Activated naive CD8-positive, alpha-beta T cell (primary cell): ENCODE data around the gene ZNF593OS.
A peak's percentile ranks its signal among the peaks of the same experiment; 100 is the strongest.

ENCODE experiments used
- H3K27ac Mint-ChIP-seq: one replicate; pipeline ENCODE4 v1.8.0; 2021; ENCODE audit warnings: mixed read lengths
- H3K27me3 Mint-ChIP-seq: one replicate; pipeline ENCODE4 v1.8.0; 2021; ENCODE audit warnings: mixed read lengths
- H3K36me3 Mint-ChIP-seq: one replicate; pipeline ENCODE4 v1.8.0; 2021; ENCODE audit warnings: mixed read lengths
- H3K4me1 Mint-ChIP-seq: one replicate; pipeline ENCODE4 v1.8.0; 2021; ENCODE audit warnings: low read depth, mixed read lengths
- H3K4me3 Mint-ChIP-seq: one replicate; pipeline ENCODE4 v1.8.0; 2021; ENCODE audit warnings: mild to moderate bottlenecking, mixed read lengths
- H3K9me3 Mint-ChIP-seq: one replicate; pipeline ENCODE4 v1.8.0; 2021; ENCODE audit warnings: low read depth, mixed read lengths

Gene ZNF593OS

GRCh38 chr1:26169198-26169554, 2.5 kb downstream of the ZNF593OS start:
- Mint-ChIP-seq H3K27ac (peak overlapping the region; percentile 68), H3K4me1 (peaks cover 8% of the 10 kb centered on the region), H3K36me3 (no peaks in the 10 kb centered on the region), H3K27me3 (no peaks in the 10 kb centered on the region), H3K4me3 (peak overlapping the region; percentile 95), H3K9me3 (no peaks in the 10 kb centered on the region)

- Mint-ChIP-seq H3K4me1 (peaks cover 12% of the 10 kb centered on the region), H3K27me3 (no peaks in the 10 kb centered on the region), H3K4me3 (peak within 1 kb of the TSS; percentile 95), H3K9me3 (no peaks in the 10 kb centered on the region), H3K27ac (peak within 1 kb of the TSS; percentile 84), H3K36me3 (no peaks in the 10 kb centered on the region)
These were observed 3.0 kb downstream of the ZNF593OS start, which contains the start of gene C1orf232 for GRCh38 chr1:26168410-26169197. Gene C1orf232, minus strand, starts transcription at chr1:26168963. Its CDS starts 464 bp downstream, at chr1:26168499.

- Mint-ChIP-seq H3K27ac (no peak overlapping the region), H3K9me3 (no peaks in the 10 kb centered on the region), H3K27me3 (peaks cover 4% of the 10 kb centered on the region), H3K4me1 (peaks cover 17% of the 10 kb centered on the region), H3K36me3 (no peaks in the 10 kb centered on the region), H3K4me3 (no peak overlapping the region)
These were observed 4.8 kb downstream of the ZNF593OS start for GRCh38 chr1:26166719-26167281.

- H3K27ac Mint-ChIP-seq = no peak overlapping the region
- H3K4me3 Mint-ChIP-seq = peak overlapping the region; percentile 65
- H3K4me1 Mint-ChIP-seq = peaks cover 10% of the 10 kb centered on the region
- peaks cover 4% of the 10 kb centered on the region for H3K27me3 Mint-ChIP-seq
- no peaks in the 10 kb centered on the region for H3K9me3 Mint-ChIP-seq
- no peaks in the 10 kb centered on the region for H3K36me3 Mint-ChIP-seq
These were observed 6.5 kb downstream of the ZNF593OS start for GRCh38 chr1:26164861-26165842.

GRCh38 chr1:26164036-26164860, 7.4 kb downstream of the ZNF593OS start:
- H3K27ac Mint-ChIP-seq = no peak overlapping the region
- H3K4me3 Mint-ChIP-seq = peak overlapping the region; percentile 65
- peaks cover 8% of the 10 kb centered on the region for H3K27me3 Mint-ChIP-seq
- no peaks in the 10 kb centered on the region for H3K9me3 Mint-ChIP-seq
- H3K36me3 Mint-ChIP-seq = no peaks in the 10 kb centered on the region
- peaks cover 10% of the 10 kb centered on the region for H3K4me1 Mint-ChIP-seq

GRCh38 chr1:26163684-26164035, 8.0 kb downstream of the ZNF593OS start:
- Mint-ChIP-seq H3K9me3 (no peaks in the 10 kb centered on the region), H3K4me1 (peaks cover 10% of the 10 kb centered on the region), H3K27me3 (peaks cover 8% of the 10 kb centered on the region), H3K4me3 (peak overlapping the region; percentile 48), H3K27ac (no peak overlapping the region), H3K36me3 (no peaks in the 10 kb centered on the region)

GRCh38 chr1:26162220-26162709, 9.4 kb downstream of the ZNF593OS start:
- Mint-ChIP-seq H3K27ac (no peak overlapping the region), H3K4me1 (peaks cover 10% of the 10 kb centered on the region), H3K27me3 (peaks cover 8% of the 10 kb centered on the region), H3K9me3 (no peaks in the 10 kb centered on the region), H3K4me3 (peak overlapping the region; percentile 77), H3K36me3 (no peaks in the 10 kb centered on the region)

- Mint-ChIP-seq H3K4me1 (peaks cover 12% of the 10 kb centered on the region), H3K4me3 (peak overlapping the region; percentile 77), H3K36me3 (no peaks in the 10 kb centered on the region), H3K27me3 (peaks cover 10% of the 10 kb centered on the region), H3K27ac (no peak overlapping the region), H3K9me3 (no peaks in the 10 kb centered on the region)
These were observed 10.0 kb downstream of the ZNF593OS start for GRCh38 chr1:26161415-26162219.

- Mint-ChIP-seq H3K4me1 (peaks cover 13% of the 10 kb centered on the region), H3K4me3 (peak overlapping the region; percentile 43), H3K27ac (no peak overlapping the region), H3K36me3 (no peaks in the 10 kb centered on the region), H3K27me3 (peaks cover 10% of the 10 kb centered on the region), H3K9me3 (no peaks in the 10 kb centered on the region)
These were observed 10.9 kb downstream of the ZNF593OS start for GRCh38 chr1:26160527-26161414.

GRCh38 chr1:26159743-26160039, 11.9 kb downstream of the ZNF593OS start:
- Mint-ChIP-seq H3K9me3 (no peaks in the 10 kb centered on the region), H3K4me3 (no peak overlapping the region), H3K27me3 (peaks cover 10% of the 10 kb centered on the region), H3K4me1 (peaks cover 13% of the 10 kb centered on the region), H3K27ac (no peak overlapping the region), H3K36me3 (no peaks in the 10 kb centered on the region)

- Mint-ChIP-seq H3K4me3 (no peak within 1 kb of the TSS), H3K27me3 (peaks cover 10% of the 10 kb centered on the region), H3K4me1 (peaks cover 11% of the 10 kb centered on the region), H3K27ac (no peak within 1 kb of the TSS), H3K9me3 (no peaks in the 10 kb centered on the region), H3K36me3 (no peaks in the 10 kb centered on the region)
These were observed 12.5 kb downstream of the ZNF593OS start, which contains the start of gene FAM110D for GRCh38 chr1:26158908-26159742. Gene FAM110D, plus strand, starts transcription at chr1:26159079. Its CDS starts 2,213 bp downstream, at chr1:26161292.

- Mint-ChIP-seq H3K9me3 (no peaks in the 10 kb centered on the region), H3K27me3 (peaks cover 10% of the 10 kb centered on the region), H3K4me3 (no peak overlapping the region), H3K4me1 (peaks cover 7% of the 10 kb centered on the region), H3K36me3 (no peaks in the 10 kb centered on the region), H3K27ac (no peak overlapping the region)
These were observed 13.2 kb downstream of the ZNF593OS start for GRCh38 chr1:26158271-26158907.
